HUES6 (cell line): ENCODE data around the gene RAB8A.

Experiments
- H3K27ac ChIP-seq: 2 replicates; pipeline ENCODE4 v1.7.0; 2013; ENCODE audit warnings: low read depth, mild to moderate bottlenecking, low read length, inconsistent platforms
- H3K27me3 ChIP-seq: 2 replicates; pipeline ENCODE4 v1.6.1; 2013; ENCODE audit warnings: low read length; ENCODE audit not compliant: control insufficient read depth, insufficient read depth
- H3K36me3 ChIP-seq: 2 replicates; pipeline ENCODE4 v1.6.1; 2013; ENCODE audit warnings: low read length; ENCODE audit not compliant: control insufficient read depth, insufficient read depth
- H3K4me1 ChIP-seq: 2 replicates; pipeline ENCODE4 v1.6.1; 2013; ENCODE audit warnings: low read length; ENCODE audit not compliant: control insufficient read depth, insufficient read depth
- H3K4me3 ChIP-seq: 2 replicates; pipeline ENCODE4 v1.5.1; 2013; ENCODE audit warnings: low read depth, low read length
- H3K9ac ChIP-seq: one replicate; pipeline ENCODE4 v1.6.1; 2013; ENCODE audit warnings: mild to moderate bottlenecking, low read length
- H3K9me3 ChIP-seq: 2 replicates; pipeline ENCODE4 v1.6.1; 2013; ENCODE audit warnings: low read depth, low read length; ENCODE audit not compliant: control insufficient read depth, insufficient read depth

RAB8A gene

DNA sequence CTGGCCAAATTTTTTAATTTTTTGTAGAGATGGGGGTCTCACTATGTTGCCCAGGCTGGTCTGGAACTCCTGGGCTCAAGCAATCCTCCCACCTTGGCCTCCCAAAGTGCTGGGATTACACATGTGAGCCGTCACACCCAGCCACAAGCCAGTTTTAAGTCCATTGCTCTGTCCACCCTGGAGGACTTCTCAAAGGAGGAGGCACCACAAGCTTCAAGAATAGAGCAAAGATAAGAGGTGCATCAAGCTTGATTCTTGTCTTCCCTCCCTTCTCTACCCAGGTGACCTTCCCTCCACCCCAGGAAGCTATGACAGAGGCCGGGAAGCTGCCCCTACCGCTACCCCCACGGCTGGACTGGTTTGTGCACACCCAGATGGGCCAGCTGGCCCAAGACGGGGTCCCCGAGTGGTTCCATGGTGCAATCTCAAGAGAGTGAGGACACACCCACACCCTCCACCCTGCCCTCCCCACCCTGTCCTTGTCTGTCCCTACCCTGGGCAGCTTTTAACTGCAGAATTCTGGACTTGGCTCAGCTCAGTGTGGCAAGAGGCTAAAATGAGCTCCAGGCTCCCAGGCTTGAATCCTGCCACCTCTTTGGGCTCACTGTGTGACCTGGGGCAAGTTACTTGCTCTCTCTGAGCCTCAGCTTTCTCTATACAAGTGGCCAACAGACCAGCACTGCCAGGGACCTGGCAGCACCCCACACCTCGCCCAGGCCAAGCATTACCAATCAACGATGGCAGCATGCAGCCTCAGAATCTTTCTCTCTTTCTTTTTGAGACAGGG, 36.9 kb downstream of the RAB8A start:
- H3K27ac ChIP-seq: no peak overlapping the region
- no peaks in the 10 kb centered on the region for H3K9me3 ChIP-seq
- peaks cover 5% of the 10 kb centered on the region; the same call in 1 of the 2 replicates for H3K4me1 ChIP-seq
- no peak overlapping the region for H3K4me3 ChIP-seq
- H3K27me3 ChIP-seq: no peaks in the 10 kb centered on the region
- no peak overlapping the region for H3K9ac ChIP-seq
- H3K36me3 ChIP-seq: no peaks in the 10 kb centered on the region

DNA sequence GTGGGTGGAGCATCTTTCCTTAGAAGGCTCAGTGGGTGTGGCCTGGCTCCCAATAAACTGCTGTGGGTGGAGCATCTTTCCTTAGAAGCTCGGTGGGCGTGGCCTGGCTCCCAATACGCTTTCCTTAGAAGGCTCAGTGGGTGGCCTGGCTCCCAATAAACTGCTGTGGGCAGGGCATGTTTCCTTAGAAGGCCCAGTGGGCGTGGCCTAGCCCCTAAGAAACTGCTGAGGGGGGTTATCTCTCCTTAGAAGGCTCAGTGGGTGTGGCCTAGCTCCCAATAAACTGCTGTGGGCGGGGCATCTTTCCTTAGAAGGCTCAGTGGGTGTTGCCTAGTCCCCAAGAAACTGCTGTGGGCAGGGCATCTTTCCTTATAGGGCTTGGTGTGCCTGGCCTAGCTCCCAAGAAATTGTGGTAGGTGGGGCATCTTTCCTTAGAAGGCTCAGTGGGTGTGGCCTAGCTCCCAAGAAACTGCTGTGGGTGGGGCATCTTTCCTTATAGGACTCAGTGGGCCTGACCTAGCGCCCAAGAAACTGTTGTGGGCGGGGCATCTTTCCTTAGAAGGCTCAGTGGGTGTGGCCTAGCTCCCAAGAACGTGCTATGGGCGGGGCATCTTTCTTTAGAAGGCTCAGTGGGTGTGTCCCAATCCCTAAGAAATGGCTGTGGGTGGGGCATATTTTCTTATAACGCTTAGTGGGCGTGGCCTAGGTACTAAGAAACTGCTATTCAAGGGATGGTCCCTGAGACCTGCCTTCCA, 42.1 kb downstream of the RAB8A start:
- no peak overlapping the region for H3K27ac ChIP-seq
- H3K27me3 ChIP-seq: no peaks in the 10 kb centered on the region
- H3K36me3 ChIP-seq: no peaks in the 10 kb centered on the region
- H3K4me3 ChIP-seq: no peak overlapping the region
- H3K9ac ChIP-seq: no peak overlapping the region
- no peaks in the 10 kb centered on the region for H3K4me1 ChIP-seq
- no peaks in the 10 kb centered on the region for H3K9me3 ChIP-seq

DNA sequence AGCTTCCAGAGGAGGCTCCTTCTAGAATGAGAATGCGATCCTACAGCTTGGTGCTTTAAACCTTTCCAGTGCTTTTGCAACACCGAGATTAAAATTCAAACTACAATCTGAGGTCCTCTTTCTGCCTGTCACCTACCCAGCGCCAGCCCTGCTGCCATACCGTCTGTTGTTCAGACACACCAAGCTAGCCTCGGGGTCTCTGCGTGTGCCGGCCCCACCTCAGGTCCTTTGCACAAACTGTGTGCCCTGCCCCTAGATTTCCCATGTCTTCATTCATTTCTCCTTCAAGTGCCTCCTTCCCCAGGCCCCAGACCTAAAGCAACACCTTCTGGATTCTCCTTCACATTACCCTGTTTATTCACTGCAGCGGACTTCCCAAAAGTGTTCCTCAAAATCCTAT, 42.9 kb downstream of the RAB8A start:
- no peaks in the 10 kb centered on the region for H3K27me3 ChIP-seq
- no peak overlapping the region for H3K9ac ChIP-seq
- no peak overlapping the region for H3K4me3 ChIP-seq
- no peaks in the 10 kb centered on the region for H3K36me3 ChIP-seq
- H3K4me1 ChIP-seq: no peaks in the 10 kb centered on the region
- H3K27ac ChIP-seq: no peak overlapping the region
- no peaks in the 10 kb centered on the region for H3K9me3 ChIP-seq

DNA sequence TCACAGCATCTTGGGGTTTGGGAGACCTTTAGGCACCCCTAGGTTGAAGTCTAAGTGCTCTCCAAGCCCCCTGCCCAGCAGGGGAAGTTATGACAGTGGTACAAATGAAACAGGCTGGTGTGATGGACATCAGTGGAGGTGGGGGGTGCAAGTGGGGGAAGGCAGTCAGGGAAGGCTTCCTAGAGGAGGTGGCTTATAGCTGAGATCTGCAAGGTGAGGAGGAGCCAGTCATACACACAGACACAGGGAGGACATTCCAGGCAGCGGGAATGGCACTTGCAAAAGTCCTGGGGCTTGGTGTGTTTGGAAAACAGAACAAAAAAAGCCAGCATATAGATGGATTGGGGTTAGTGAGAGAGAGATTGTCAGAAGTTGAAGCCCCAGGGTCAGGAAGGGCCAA, 43.4 kb downstream of the RAB8A start:
- no peaks in the 10 kb centered on the region for H3K4me1 ChIP-seq
- H3K9me3 ChIP-seq: no peaks in the 10 kb centered on the region
- H3K36me3 ChIP-seq: no peaks in the 10 kb centered on the region
- no peak overlapping the region for H3K27ac ChIP-seq
- no peak overlapping the region for H3K4me3 ChIP-seq
- no peaks in the 10 kb centered on the region for H3K27me3 ChIP-seq
- no peak overlapping the region for H3K9ac ChIP-seq

DNA sequence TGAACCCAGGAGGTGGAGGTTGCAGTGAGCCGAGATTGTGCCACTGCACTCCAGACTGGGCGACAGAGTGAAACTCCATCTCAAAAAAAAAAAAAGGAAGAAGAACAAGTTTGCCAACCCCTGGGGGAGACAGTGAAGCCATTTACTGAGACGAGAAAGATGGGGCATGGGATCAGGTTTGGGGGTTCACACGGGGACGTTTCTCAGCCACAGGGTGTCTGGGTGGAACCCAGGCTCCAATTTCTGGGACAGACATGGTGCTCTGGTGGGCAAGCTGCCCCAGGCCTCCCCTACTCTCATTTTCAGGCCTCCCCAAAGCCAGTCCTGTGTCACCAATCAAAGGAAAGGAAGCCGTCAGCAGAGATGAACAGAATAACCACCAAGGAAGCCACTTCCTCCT, 45.2 kb downstream of the RAB8A start:
- no peaks in the 10 kb centered on the region for H3K36me3 ChIP-seq
- no peak overlapping the region for H3K27ac ChIP-seq
- H3K9me3 ChIP-seq: no peaks in the 10 kb centered on the region
- no peaks in the 10 kb centered on the region; the same call in 1 of the 2 replicates for H3K4me1 ChIP-seq
- H3K9ac ChIP-seq: no peak overlapping the region
- H3K4me3 ChIP-seq: no peak overlapping the region
- no peaks in the 10 kb centered on the region for H3K27me3 ChIP-seq

DNA sequence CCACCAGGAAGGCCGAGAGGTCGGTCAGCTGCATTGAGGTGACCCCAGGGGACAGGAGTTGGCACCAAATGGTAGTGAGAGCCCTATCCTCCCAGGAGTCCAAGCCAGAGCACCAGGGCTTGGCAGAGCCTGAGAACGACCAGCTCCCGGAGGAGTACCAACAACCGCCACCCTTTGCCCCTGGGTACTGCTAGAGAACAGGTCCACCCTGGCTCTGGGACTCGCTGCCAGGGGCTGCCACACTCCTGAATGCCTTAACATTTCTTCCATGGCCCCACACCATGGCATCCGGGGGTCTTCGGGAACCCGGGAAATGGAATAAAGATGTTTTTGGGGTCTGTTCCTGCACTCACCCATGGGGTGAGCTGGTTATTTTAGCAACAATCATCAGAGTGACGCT, 45.9 kb downstream of the RAB8A start:
- Histone ChIP-seq H3K27ac (no peak overlapping the region), H3K36me3 (no peaks in the 10 kb centered on the region), H3K9me3 (no peaks in the 10 kb centered on the region), H3K4me1 (no peaks in the 10 kb centered on the region; the same call in 1 of the 2 replicates), H3K4me3 (no peak overlapping the region), H3K9ac (no peak overlapping the region), H3K27me3 (no peaks in the 10 kb centered on the region)

DNA sequence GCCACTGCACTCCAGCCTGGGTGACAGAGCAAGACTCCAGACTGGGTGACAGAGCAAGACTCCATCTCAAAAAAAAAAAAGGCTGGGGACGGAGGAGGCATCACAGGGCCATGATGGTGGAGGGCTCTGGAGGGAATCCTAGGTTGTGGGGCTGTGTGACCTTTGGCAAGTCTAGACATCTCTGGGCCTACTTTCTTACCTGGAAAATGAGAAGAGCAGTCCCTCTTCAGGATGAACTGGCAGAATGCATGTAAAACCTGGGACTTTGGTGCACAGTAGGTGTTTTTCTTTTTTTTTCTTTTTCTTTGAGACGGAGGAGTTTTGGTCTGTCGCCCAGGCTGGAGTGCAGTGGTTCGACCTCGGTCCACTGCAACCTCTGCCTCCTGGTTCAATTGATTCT, 48.0 kb downstream of the RAB8A start:
- Histone ChIP-seq H3K9me3 (no peaks in the 10 kb centered on the region), H3K9ac (no peak overlapping the region), H3K36me3 (no peaks in the 10 kb centered on the region), H3K27me3 (no peaks in the 10 kb centered on the region), H3K4me1 (no peaks in the 10 kb centered on the region; the same call in 1 of the 2 replicates), H3K27ac (no peak overlapping the region), H3K4me3 (no peak overlapping the region)

DNA sequence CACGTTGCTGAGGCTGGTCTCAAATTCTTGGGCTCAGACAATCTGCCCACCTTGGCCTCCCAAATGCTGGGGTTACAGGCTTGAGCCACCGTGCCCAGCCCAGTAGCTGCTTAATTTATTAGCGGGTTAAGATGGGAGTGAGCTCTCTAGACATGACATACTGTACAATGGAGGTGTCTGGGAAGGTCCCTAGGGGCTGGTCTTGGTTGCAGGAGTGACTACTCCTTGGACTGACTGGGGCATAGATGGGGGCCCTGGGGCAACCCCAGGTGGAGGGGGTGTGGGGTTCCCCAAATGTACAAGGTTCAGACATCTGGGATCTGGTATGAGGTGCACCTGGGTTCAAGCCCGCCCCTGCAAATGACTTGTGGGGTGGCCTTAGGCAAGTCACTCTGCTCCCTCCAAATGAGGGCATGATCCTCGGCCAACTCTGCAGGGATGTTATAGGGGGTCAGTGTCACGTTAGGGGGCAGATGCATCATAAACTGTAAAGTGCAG, 48.8 kb downstream of the RAB8A start:
- no peaks in the 10 kb centered on the region for H3K36me3 ChIP-seq
- no peaks in the 10 kb centered on the region; the same call in 1 of the 2 replicates for H3K4me1 ChIP-seq
- H3K9me3 ChIP-seq: no peaks in the 10 kb centered on the region
- no peaks in the 10 kb centered on the region for H3K27me3 ChIP-seq
- H3K27ac ChIP-seq: no peak overlapping the region
- H3K4me3 ChIP-seq: no peak overlapping the region
- no peak overlapping the region for H3K9ac ChIP-seq

DNA sequence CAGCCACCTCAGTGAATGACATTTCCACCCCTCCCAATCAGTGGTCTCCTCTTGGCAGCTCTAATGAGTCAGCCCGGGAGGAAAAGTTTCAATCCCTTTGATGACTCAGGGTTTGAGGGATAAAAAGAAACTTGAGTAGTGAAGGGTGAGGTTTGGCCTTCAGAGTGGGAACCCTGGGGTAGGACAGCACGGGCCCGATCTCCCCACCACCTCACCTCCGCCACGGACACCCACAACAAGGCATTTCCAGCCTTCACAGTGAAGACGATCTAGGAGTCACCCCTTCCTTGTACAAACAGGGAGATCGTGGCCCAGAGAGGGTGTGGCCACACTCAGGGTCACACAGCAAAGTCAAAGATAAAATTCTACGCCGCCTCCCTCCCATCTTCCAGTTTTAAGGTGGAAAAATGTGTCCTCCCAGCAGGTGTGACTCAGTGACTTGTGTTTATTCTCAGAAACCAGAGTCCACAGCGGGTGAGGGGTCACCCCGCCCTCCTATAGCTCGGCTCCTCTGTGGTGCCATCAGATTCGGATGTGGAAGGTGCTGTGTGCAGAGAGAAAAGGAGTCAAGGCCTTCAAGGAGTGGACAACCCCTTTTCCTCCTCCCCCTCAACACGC, 49.4 kb downstream of the RAB8A start:
- Histone ChIP-seq H3K4me1 (no peaks in the 10 kb centered on the region; the same call in 1 of the 2 replicates), H3K9me3 (no peaks in the 10 kb centered on the region), H3K4me3 (no peak overlapping the region), H3K9ac (no peak overlapping the region), H3K27me3 (no peaks in the 10 kb centered on the region), H3K27ac (no peak overlapping the region), H3K36me3 (no peaks in the 10 kb centered on the region)

DNA sequence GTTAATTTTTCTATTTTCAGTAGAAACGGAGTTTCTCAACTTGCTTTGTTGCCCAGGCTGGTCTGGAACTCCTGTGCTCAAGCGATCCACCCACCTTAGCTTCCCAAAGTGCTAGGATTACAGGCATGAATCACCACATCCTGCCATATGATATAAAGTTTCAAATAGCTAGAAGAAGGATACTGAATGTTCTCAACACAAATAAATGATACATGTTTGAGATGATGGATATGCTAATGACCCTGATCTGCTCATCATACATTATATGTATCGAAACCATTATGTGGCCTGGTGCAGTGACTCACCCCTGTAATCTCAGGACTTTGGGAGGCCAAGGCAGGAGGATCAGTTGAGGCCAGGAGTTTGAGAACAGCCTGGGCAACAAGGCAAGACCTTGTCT, 50.2 kb downstream of the RAB8A start:
- Histone ChIP-seq H3K9me3 (no peaks in the 10 kb centered on the region), H3K27me3 (no peaks in the 10 kb centered on the region), H3K4me1 (no peaks in the 10 kb centered on the region; the same call in 1 of the 2 replicates), H3K36me3 (no peaks in the 10 kb centered on the region), H3K4me3 (no peak overlapping the region), H3K9ac (no peak overlapping the region), H3K27ac (no peak overlapping the region)
